ENCODE measurements around the gene RAB7A.
A peak's percentile ranks its signal among the peaks of the same experiment; 100 is the strongest.

Gene RAB7A

GRCh38 chr3:128794067-128794768 lies 68.2 kb downstream of the RAB7A start:
- DNase-seq: no peak

- peak; percentile 68 for DNase-seq
Measured at GRCh38 chr3:128794770-128795649, 69.0 kb downstream of the RAB7A start.

GRCh38 chr3:128799653-128800052 lies 73.7 kb downstream of the RAB7A start:
- DNase-seq: no peak

- DNase-seq: no peak
Measured at GRCh38 chr3:128800241-128801187, 74.5 kb downstream of the RAB7A start.

- no peak for DNase-seq
Measured at GRCh38 chr3:128801779-128802380, 75.9 kb downstream of the RAB7A start.

- DNase-seq: no peak
Measured at GRCh38 chr3:128803307-128803706, 77.3 kb downstream of the RAB7A start.

- no peak for DNase-seq
Measured at GRCh38 chr3:128804017-128804810, 78.2 kb downstream of the RAB7A start.

- DNase-seq: no peak
Measured at GRCh38 chr3:128804811-128805155, 78.8 kb downstream of the RAB7A start.

- DNase-seq: no peak
Measured at GRCh38 chr3:128805772-128806171, 79.8 kb downstream of the RAB7A start.

- DNase-seq: no peak
Measured at GRCh38 chr3:128806588-128806987, 80.6 kb downstream of the RAB7A start.

- no peak for DNase-seq
Measured at GRCh38 chr3:128807186-128807830, 81.3 kb downstream of the RAB7A start.

- no peak for DNase-seq
Measured at GRCh38 chr3:128808672-128809071, 82.7 kb downstream of the RAB7A start.

GRCh38 chr3:128813097-128813496 lies 87.1 kb downstream of the RAB7A start:
- no peak for DNase-seq

- DNase-seq: no peak
Measured at GRCh38 chr3:128814060-128814459, 88.1 kb downstream of the RAB7A start.

GRCh38 chr3:128814519-128815317 lies 88.7 kb downstream of the RAB7A start:
- DNase-seq: no peak

GRCh38 chr3:128815318-128816064 lies 89.5 kb downstream of the RAB7A start:
- DNase-seq: no peak

- no peak for DNase-seq
Measured at GRCh38 chr3:128818186-128818787, 92.3 kb downstream of the RAB7A start.

- DNase-seq: no peak
Measured at GRCh38 chr3:128820252-128820839, 94.4 kb downstream of the RAB7A start.

GRCh38 chr3:128823008-128823407 lies 97.0 kb downstream of the RAB7A start:
- DNase-seq: no peak
